Liver (tissue), 9 donors: ENCODE data around the gene SLCO4A1. TPM values are rescaled to one million over a fixed set of nuclear protein-coding genes. Genes with fewer than 3 reads are reported as not detected.
A peak's percentile ranks its signal among the peaks of the same experiment; 100 is the strongest.

Source experiments
- DNase-seq: peaks from one replicate; pipeline ENCODE4 v3.0.0-alpha.2; 2017; ENCODE audit warnings: low spot score
- H3K27ac ChIP-seq, 2 donors: one replicate each; pipeline ENCODE4 v1.7.0; 2013; ENCODE audit warnings: inconsistent platforms in 2 of 2, low read length in 2 of 2, control low read depth in 1 of 2, low read depth in 1 of 2, mild to moderate bottlenecking in 1 of 2
- H3K27me3 ChIP-seq, 4 donors: one replicate each; pipeline versions ENCODE4 v1.6.1 to v1.7.0; 2013; ENCODE audit warnings: low read length in 3 of 4, inconsistent platforms in 1 of 4, mild to moderate bottlenecking in 1 of 4, moderate library complexity in 1 of 4; ENCODE audit not compliant: control insufficient read depth in 4 of 4, insufficient read depth in 4 of 4
- H3K36me3 ChIP-seq, 4 donors: one replicate each; pipeline versions ENCODE4 v1.6.1 to v1.7.0; 2013; ENCODE audit warnings: low read length in 3 of 4, mild to moderate bottlenecking in 3 of 4, low read depth in 1 of 4, moderate library complexity in 1 of 4; ENCODE audit not compliant: control insufficient read depth in 4 of 4, insufficient read depth in 3 of 4
- H3K4me1 ChIP-seq, 4 donors: one replicate each; pipeline versions ENCODE4 v1.6.1 to v1.7.0; 2013; ENCODE audit warnings: low read length in 3 of 4, mild to moderate bottlenecking in 3 of 4, moderate library complexity in 1 of 4; ENCODE audit not compliant: control insufficient read depth in 4 of 4, insufficient read depth in 4 of 4
- H3K4me3 ChIP-seq, 3 donors: one replicate each; pipeline versions ENCODE4 v1.6.1 to v1.7.0; 2013; ENCODE audit warnings: low read length in 3 of 3, control low read depth in 1 of 3, low read depth in 1 of 3, mild to moderate bottlenecking in 1 of 3
- H3K9ac ChIP-seq, 2 donors: one replicate each; pipeline ENCODE4 v1.7.0; 2013; ENCODE audit warnings: low read length in 2 of 2, mild to moderate bottlenecking in 2 of 2, moderate library complexity in 2 of 2, control low read depth in 1 of 2, low read depth in 1 of 2
- H3K9me3 ChIP-seq, 4 donors: one replicate each; pipeline versions ENCODE4 v1.6.1 to v1.7.0; 2013; ENCODE audit warnings: low read length in 3 of 4; ENCODE audit not compliant: control insufficient read depth in 4 of 4
- ATF3 ChIP-seq: IDR thresholded peaks from 2 replicates; pipeline ENCODE4 v1.6.1; 2016; ENCODE audit warnings: antibody characterized with exemption
- EGR1 ChIP-seq, 2 donors: IDR thresholded peaks; 2 replicates each; pipeline ENCODE4 v1.6.1; 2016 to 2018; ENCODE audit warnings: antibody characterized with exemption in 2 of 2, low read depth in 2 of 2
- FOXA1 ChIP-seq: IDR thresholded peaks from 2 replicates; pipeline ENCODE4 v1.6.1; 2016; ENCODE audit warnings: antibody characterized with exemption
- FOXA2 ChIP-seq: IDR thresholded peaks from 2 replicates; pipeline ENCODE4 v1.6.1; 2016; ENCODE audit warnings: antibody characterized with exemption
- HNF4A ChIP-seq, 2 donors: conservative IDR thresholded peaks; 2 replicates each; pipeline ENCODE4 v1.6.1; 2016; ENCODE audit warnings: antibody characterized with exemption in 2 of 2, mild to moderate bottlenecking in 2 of 2
- HNF4G ChIP-seq: IDR thresholded peaks from 2 replicates; pipeline ENCODE4 v1.6.1; 2016; ENCODE audit warnings: antibody characterized with exemption
- JUND ChIP-seq, 2 donors: IDR thresholded peaks; 2 replicates each; pipeline ENCODE4 v1.6.1; 2016; ENCODE audit warnings: antibody characterized with exemption in 2 of 2
- NR2F2 ChIP-seq: IDR thresholded peaks from 2 replicates; pipeline ENCODE4 v1.6.1; 2016; ENCODE audit warnings: antibody characterized with exemption
- RAD21 ChIP-seq, 2 donors: IDR thresholded peaks; 2 replicates each; pipeline ENCODE4 v1.6.1; 2016; ENCODE audit warnings: antibody characterized with exemption in 2 of 2, mild to moderate bottlenecking in 2 of 2
- RXRA ChIP-seq, 2 donors: IDR thresholded peaks; 2 replicates each; pipeline ENCODE4 v1.6.1; 2017 to 2018; ENCODE audit warnings: antibody characterized with exemption in 2 of 2, mild to moderate bottlenecking in 1 of 2
- SP1 ChIP-seq: IDR thresholded peaks from 2 replicates; pipeline ENCODE4 v1.6.1; 2018; ENCODE audit warnings: antibody characterized with exemption, mild to moderate bottlenecking
- TAF1 ChIP-seq: conservative IDR thresholded peaks from 2 replicates; pipeline ENCODE4 v1.6.1; 2016; ENCODE audit warnings: antibody characterized with exemption, mild to moderate bottlenecking
- YY1 ChIP-seq: IDR thresholded peaks from 2 replicates; pipeline ENCODE4 v1.6.1; 2016; ENCODE audit warnings: antibody characterized with exemption, mild to moderate bottlenecking
- WGBS: extraction: QIAGEN DNeasy Blood & Tissue Kit; methylation state at CpG from one replicate; pipeline ENCODE4 v1.1.7; 2013; 5-methylcytosine and 5-hydroxymethylcytosine counted together
- polyA plus RNA-seq, 2 donors: library from polyadenylated mRNA; stranded (reverse) in 1 of 2; unstranded in 1 of 2; fragments of 200-250 nt in 1 of 2; fragments of >200 nt in 1 of 2; fragmentation: Nextera tagmentation in 1 of 2; extraction: Ambion mirVana in 1 of 2; gene quantifications; one replicate each; pipeline versions ENCODE4 v1.2.1 to v1.2.3, GENCODE V29; 2013 to 2015
- total RNA-seq, 2 donors: library from RNA; depleted of rRNA; stranded (reverse); fragments of >200 nt; gene quantifications; one replicate each; pipeline ENCODE4 v1.2.3, GENCODE V29; 2014
- TF ChIP-seq, protein P1 (sequence below): IDR thresholded peaks from 2 replicates; pipeline ENCODE4 v1.6.1; 2016; ENCODE audit warnings: antibody characterized with exemption
- TF ChIP-seq, protein P2 (sequence below): IDR thresholded peaks from 2 replicates; pipeline ENCODE4 v1.6.1; 2016; ENCODE audit warnings: antibody characterized with exemption
- donor health status: healthy.
- donor health status: healthy.
- donor health status: healthy.
- donor health status: healthy.
- donor health status: healthy.

The SLCO4A1 gene
- total and polyA plus RNA-seq, 4 donors: 1.3 to 4.3 (median 2.6) TPM

DNA sequence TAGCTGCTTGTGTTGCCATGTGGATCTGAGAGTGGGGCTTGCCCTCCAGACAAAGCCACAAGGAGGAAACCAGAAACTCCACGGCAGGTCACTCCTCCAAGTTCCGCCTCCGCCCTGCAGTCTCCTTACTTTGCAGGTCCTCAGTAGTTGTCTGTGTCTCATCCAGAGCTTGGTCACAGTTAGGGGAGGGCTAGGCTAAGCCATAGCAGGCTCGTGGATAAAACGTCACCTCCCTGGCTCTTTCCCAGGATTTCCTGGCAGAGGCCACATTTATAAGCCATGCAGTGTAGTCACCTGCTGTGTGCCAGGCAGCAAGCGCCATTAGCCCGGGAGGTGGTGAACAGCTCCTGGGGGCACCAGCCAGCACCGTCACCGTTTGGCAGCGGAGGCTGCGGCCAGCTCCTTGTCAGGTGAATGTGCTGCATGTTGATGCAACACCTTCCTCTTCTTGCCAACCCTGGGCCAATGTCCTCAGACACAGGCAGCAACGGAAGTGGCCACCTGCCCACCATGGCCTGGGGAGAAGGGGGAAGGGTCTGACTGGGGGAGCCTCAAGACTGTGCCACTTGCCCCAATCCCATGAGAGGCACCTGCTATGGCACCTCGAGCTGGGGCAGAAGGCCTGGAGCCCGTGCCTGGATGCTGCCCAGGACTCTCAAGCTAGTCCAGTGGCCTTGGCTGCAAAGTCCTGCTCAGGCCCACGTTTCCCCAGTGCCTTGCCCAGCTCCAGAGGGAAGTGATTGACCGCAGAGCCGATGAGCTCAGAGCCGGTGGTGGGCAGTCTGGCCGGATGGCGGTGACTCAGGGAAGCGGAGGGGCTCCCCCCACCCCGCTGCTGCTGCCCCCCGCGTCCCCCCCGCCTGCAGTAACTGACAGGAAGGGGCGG lies 39.0 kb upstream of the SLCO4A1 start:
- Histone ChIP-seq H3K4me3 (no peak overlapping the region), H3K27ac (peak overlapping the region; percentile 58 to 66), H3K9me3 (no peaks in the 10 kb centered on the region), H3K27me3 (peaks cover 0 to 1% (median 0%) of the 10 kb centered on the region in 4 donors), H3K36me3 (no peaks in the 10 kb centered on the region), H3K9ac (no peak overlapping the region), H3K4me1 (peaks cover 4 to 17% (median 11%) of the 10 kb centered on the region in 4 donors)
- TF ChIP-seq HNF4A (conservative IDR thresholded peaks at IDR 0.05) (peak in 1 of 2 donors; percentile 33), YY1 (peak; percentile 36), RXRA (IDR thresholded peaks at IDR 0.05) (peak; percentile 29 to 54), FOXA1 (no peak)
- DNase-seq: no peak
- WGBS: 33% methylated on average over 26 of the region's 26 CpGs

DNA sequence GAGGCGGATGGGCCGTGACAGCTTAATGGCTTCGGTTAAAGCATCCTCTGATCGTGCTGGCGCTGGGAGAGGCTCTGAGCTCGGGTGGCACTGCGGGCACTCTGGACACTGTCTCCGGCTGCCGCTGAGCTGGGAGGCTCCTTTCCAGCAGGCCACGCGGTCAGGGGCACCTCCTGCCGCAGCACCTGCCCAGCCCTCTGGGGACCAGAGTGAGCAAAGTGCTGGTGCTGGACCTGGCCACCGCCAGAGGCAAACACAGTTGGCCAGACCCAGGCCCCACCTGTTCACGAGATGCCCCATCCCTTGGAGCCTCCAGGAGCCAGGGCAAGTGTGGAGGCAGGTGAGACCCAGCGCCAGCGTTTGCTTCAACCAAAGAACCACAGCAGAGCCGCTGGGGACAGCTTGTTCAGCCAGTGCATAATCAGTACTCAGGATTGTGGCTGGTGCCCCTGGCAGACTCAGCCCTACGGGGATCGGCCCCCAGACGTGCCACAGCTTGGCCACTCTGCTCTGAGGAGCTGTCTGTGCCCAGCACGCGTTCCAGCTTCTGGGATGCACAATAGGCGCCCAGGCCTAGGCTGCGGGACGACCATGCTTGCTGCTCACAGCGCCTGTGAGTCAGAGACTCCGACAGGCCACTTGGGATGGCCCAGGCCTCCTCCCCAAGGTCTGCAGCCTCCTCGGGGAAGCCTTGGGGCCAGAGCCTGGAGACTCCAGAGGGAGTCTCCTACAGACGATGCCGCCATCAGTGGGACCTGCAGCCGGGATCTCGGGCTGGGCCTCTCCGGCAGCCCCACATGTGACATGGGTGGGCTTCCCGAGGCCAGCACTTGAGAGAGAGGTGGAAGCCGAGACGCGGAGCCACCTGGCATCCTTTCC lies 38.2 kb upstream of the SLCO4A1 start:
- TF ChIP-seq, protein P1, sequence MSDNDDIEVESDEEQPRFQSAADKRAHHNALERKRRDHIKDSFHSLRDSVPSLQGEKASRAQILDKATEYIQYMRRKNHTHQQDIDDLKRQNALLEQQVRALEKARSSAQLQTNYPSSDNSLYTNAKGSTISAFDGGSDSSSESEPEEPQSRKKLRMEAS: no peak
- TF ChIP-seq FOXA1 (no peak), FOXA2 (no peak)
- no peak for DNase-seq
- Histone ChIP-seq H3K4me3 (no peak overlapping the region), H3K27ac (peak overlapping the region; percentile 10 to 29), H3K36me3 (no peaks in the 10 kb centered on the region), H3K27me3 (no peaks in the 10 kb centered on the region), H3K9me3 (no peaks in the 10 kb centered on the region), H3K4me1 (peaks cover 4 to 17% (median 11%) of the 10 kb centered on the region in 4 donors), H3K9ac (no peak overlapping the region)
- 80% methylated on average over 37 of the region's 37 CpGs for WGBS

- DNase-seq: no peak
- Histone ChIP-seq H3K36me3 (no peaks in the 10 kb centered on the region), H3K9ac (no peak overlapping the region), H3K9me3 (no peaks in the 10 kb centered on the region), H3K4me1 (peaks cover 4 to 17% (median 11%) of the 10 kb centered on the region in 4 donors), H3K27ac (peak overlapping the region in 1 of 2 donors; percentile 33), H3K27me3 (peaks cover 0 to 4% (median 0%) of the 10 kb centered on the region in 4 donors), H3K4me3 (no peak overlapping the region)
- TF ChIP-seq TAF1 (no peak), RAD21 (IDR thresholded peaks at IDR 0.05) (no peak), NR2F2 (no peak), HNF4G (no peak), FOXA1 (no peak)
- WGBS: 72% methylated on average over 9 of the region's 9 CpGs
Measured at GRCh38 chr20:62604796-62605195, 37.5 kb upstream of the SLCO4A1 start.

DNA sequence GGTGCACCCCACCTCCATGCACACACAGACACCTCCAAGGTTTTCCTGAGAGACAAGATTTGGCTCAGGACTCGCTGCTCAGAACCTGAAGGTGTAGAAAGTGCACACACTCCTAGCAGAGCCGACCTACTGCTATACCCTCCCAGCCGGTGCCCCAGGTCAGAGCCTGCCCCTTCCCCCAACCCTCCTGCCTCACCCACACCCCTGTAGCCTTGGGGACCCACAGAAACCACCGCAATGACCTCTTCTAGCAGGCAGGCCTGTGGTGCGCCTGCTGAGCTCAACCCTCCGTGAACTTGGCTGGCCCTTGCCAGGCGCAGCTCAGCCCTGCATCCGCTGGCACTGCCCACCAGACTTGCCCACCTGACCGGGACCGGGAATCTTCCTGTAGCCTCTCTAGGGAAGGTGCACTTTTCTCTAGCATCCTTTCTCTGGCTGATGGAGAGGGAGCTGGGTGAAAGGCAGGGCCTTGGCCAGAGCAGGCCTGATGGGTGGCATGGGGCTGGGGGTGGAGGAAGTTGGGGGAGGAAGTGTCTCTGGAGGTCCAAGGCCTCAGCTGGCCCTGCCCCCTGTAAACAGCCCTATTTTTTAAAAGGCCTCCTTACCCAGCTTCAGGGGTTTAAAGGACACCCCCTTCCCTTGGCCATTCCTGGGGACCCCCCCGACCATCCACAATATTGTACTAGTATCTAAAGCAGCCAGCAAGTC lies 36.9 kb upstream of the SLCO4A1 start:
- Histone ChIP-seq H3K9me3 (no peaks in the 10 kb centered on the region), H3K36me3 (no peaks in the 10 kb centered on the region), H3K9ac (no peak overlapping the region), H3K4me1 (peaks cover 4 to 17% (median 11%) of the 10 kb centered on the region in 4 donors), H3K4me3 (no peak overlapping the region), H3K27ac (peak overlapping the region in 1 of 2 donors; percentile 33), H3K27me3 (peaks cover 0 to 4% (median 0%) of the 10 kb centered on the region in 4 donors)
- WGBS: 82% methylated on average over 11 of the region's 11 CpGs
- no peak for DNase-seq
- TF ChIP-seq, protein P2, sequence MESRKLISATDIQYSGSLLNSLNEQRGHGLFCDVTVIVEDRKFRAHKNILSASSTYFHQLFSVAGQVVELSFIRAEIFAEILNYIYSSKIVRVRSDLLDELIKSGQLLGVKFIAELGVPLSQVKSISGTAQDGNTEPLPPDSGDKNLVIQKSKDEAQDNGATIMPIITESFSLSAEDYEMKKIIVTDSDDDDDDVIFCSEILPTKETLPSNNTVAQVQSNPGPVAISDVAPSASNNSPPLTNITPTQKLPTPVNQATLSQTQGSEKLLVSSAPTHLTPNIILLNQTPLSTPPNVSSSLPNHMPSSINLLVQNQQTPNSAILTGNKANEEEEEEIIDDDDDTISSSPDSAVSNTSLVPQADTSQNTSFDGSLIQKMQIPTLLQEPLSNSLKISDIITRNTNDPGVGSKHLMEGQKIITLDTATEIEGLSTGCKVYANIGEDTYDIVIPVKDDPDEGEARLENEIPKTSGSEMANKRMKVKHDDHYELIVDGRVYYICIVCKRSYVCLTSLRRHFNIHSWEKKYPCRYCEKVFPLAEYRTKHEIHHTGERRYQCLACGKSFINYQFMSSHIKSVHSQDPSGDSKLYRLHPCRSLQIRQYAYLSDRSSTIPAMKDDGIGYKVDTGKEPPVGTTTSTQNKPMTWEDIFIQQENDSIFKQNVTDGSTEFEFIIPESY: no peak
- TF ChIP-seq YY1 (no peak), RXRA (IDR thresholded peaks at IDR 0.05) (no peak), HNF4A (conservative IDR thresholded peaks at IDR 0.05) (no peak), NR2F2 (no peak), SP1 (no peak), RAD21 (IDR thresholded peaks at IDR 0.05) (no peak), JUND (IDR thresholded peaks at IDR 0.05) (no peak), FOXA2 (no peak), EGR1 (IDR thresholded peaks at IDR 0.05; ENCODE audit: low read depth in 2 of 2) (no peak), TAF1 (no peak), HNF4G (no peak), FOXA1 (no peak), ATF3 (no peak)
